ENCODE measurements around the gene DISP2.
A peak's percentile ranks its signal among the peaks of the same experiment; 100 is the strongest.

Gene DISP2

GRCh38 chr15:40392986-40393948, 35.2 kb downstream of the DISP2 start:
- no peak for DNase-seq

GRCh38 chr15:40397688-40398412, 39.8 kb downstream of the DISP2 start:
- no peak for DNase-seq

- DNase-seq, result no peak
Measured at GRCh38 chr15:40398413-40398873, 40.4 kb downstream of the DISP2 start.

- no peak for DNase-seq
Measured at GRCh38 chr15:40399370-40399769, 41.4 kb downstream of the DISP2 start.

- DNase-seq, result peak; percentile 95
Measured at GRCh38 chr15:40405501-40406381, 47.7 kb downstream of the DISP2 start, which contains the start of gene IVD. TSS of gene IVD (plus strand) at chr15:40405795. CDS start at chr15:40405828, 33 bp downstream.

- DNase-seq, result no peak
Measured at GRCh38 chr15:40407330-40407990, 49.4 kb downstream of the DISP2 start.

- no peak for DNase-seq
Measured at GRCh38 chr15:40409366-40409765, 51.3 kb downstream of the DISP2 start.

- no peak for DNase-seq
Measured at GRCh38 chr15:40410476-40410875, 52.5 kb downstream of the DISP2 start.

- DNase-seq, result no peak
Measured at GRCh38 chr15:40412095-40412759, 54.2 kb downstream of the DISP2 start.

GRCh38 chr15:40413036-40413435, 55.0 kb downstream of the DISP2 start:
- DNase-seq, result no peak

- DNase-seq, result no peak
Measured at GRCh38 chr15:40414816-40415215, 56.8 kb downstream of the DISP2 start.

GRCh38 chr15:40415226-40415625, 57.2 kb downstream of the DISP2 start:
- DNase-seq, result no peak

GRCh38 chr15:40416056-40416455, 58.0 kb downstream of the DISP2 start:
- no peak for DNase-seq

- no peak for DNase-seq
Measured at GRCh38 chr15:40418126-40418525, 60.1 kb downstream of the DISP2 start.

- no peak for DNase-seq
Measured at GRCh38 chr15:40420071-40420713, 62.2 kb downstream of the DISP2 start.

GRCh38 chr15:40420793-40421192, 62.8 kb downstream of the DISP2 start:
- no peak for DNase-seq

GRCh38 chr15:40421246-40422157, 63.5 kb downstream of the DISP2 start:
- peak; percentile 93 for DNase-seq

GRCh38 chr15:40424483-40425115, 66.6 kb downstream of the DISP2 start:
- DNase-seq, result no peak

- DNase-seq, result no peak
Measured at GRCh38 chr15:40425681-40426080, 67.7 kb downstream of the DISP2 start.
